HEK293 (cell line): ENCODE measurements around the gene CDC27.

Experiments used
- BCL11B ChIP-seq: fragments of 450-650 bp; formaldehyde crosslinking; IDR thresholded peaks from 2 replicates; pipeline ENCODE4 v1.5.1; 2016; ENCODE audit warnings: low read depth, missing biosample characterization, missing genetic modification characterization
- EGR2 ChIP-seq: fragments of 450-650 bp; formaldehyde crosslinking; IDR thresholded peaks from 2 replicates; pipeline ENCODE4 v1.5.1; 2016; ENCODE audit warnings: low read depth, missing biosample characterization, missing genetic modification characterization
- GLI2 ChIP-seq: fragments of 450-650 bp; formaldehyde crosslinking; IDR thresholded peaks from 2 replicates; pipeline ENCODE4; 2017; ENCODE audit warnings: missing biosample characterization, missing genetic modification characterization, low read depth, borderline replicate concordance
- INSM2 ChIP-seq: fragments of 450-650 bp; formaldehyde crosslinking; IDR thresholded peaks from 2 replicates; pipeline ENCODE4 v1.5.1; 2016; ENCODE audit warnings: missing biosample characterization, missing genetic modification characterization
- KLF16 ChIP-seq: fragments of 450-650 bp; formaldehyde crosslinking; IDR thresholded peaks from 2 replicates; pipeline ENCODE4 v1.5.1; 2017; ENCODE audit warnings: missing biosample characterization, missing genetic modification characterization
- KLF9 ChIP-seq: fragments of 450-650 bp; formaldehyde crosslinking; IDR thresholded peaks from 2 replicates; pipeline ENCODE4 v1.5.1; 2016; ENCODE audit warnings: missing biosample characterization, missing genetic modification characterization, low read depth
- PRDM10 ChIP-seq: fragments of 450-650 bp; formaldehyde crosslinking; IDR thresholded peaks from 2 replicates; pipeline ENCODE4 v1.5.1; 2016; ENCODE audit warnings: missing biosample characterization, missing genetic modification characterization
- PRDM6 ChIP-seq: fragments of 450-650 bp; formaldehyde crosslinking; IDR thresholded peaks from 2 replicates; pipeline ENCODE4 v1.5.1; 2017; ENCODE audit warnings: missing biosample characterization, missing genetic modification characterization
- RBAK ChIP-seq: fragments of 450-650 bp; formaldehyde crosslinking; IDR thresholded peaks from 2 replicates; pipeline ENCODE4 v1.5.1; 2016; ENCODE audit warnings: missing biosample characterization, missing genetic modification characterization
- SP2 ChIP-seq: fragments of 450-650 bp; formaldehyde crosslinking; IDR thresholded peaks from 2 replicates; pipeline ENCODE4 v1.5.1; 2016; ENCODE audit warnings: missing biosample characterization, missing genetic modification characterization
- ZBTB10 ChIP-seq: fragments of 450-650 bp; formaldehyde crosslinking; IDR thresholded peaks from 2 replicates; pipeline ENCODE4 v1.5.1; 2016; ENCODE audit warnings: missing biosample characterization, missing genetic modification characterization
- ZBTB20 ChIP-seq: fragments of 450-650 bp; formaldehyde crosslinking; IDR thresholded peaks from 2 replicates; pipeline ENCODE4 v1.5.1; 2016; ENCODE audit warnings: missing biosample characterization, missing genetic modification characterization
- ZBTB6 ChIP-seq: fragments of 450-650 bp; formaldehyde crosslinking; IDR thresholded peaks from 2 replicates; pipeline ENCODE4 v1.5.1; 2017; ENCODE audit warnings: missing biosample characterization, missing genetic modification characterization
- ZEB2 ChIP-seq: fragments of 450-650 bp; formaldehyde crosslinking; IDR thresholded peaks from 2 replicates; pipeline ENCODE4 v1.5.1; 2016; ENCODE audit warnings: missing biosample characterization, missing genetic modification characterization
- ZNF266 ChIP-seq: fragments of 450-650 bp; formaldehyde crosslinking; IDR thresholded peaks from 2 replicates; pipeline ENCODE4 v1.5.1; 2016; ENCODE audit warnings: missing biosample characterization, missing genetic modification characterization, low read depth
- ZNF274 ChIP-seq, 2 experiments: fragments of 200-500 bp in 1 of 2; fragments of 450-650 bp in 1 of 2; sonication (Bioruptor generic) in 1 of 2; formaldehyde crosslinking in 1 of 2; IDR thresholded peaks; 2 replicates each; pipeline versions ENCODE4 v1.5.1 to v1.6.1; 2014 to 2016; ENCODE audit warnings: borderline replicate concordance in 1 of 2, inconsistent platforms in 1 of 2, low read length in 1 of 2, missing biosample characterization in 1 of 2, missing genetic modification characterization in 1 of 2
- ZNF335 ChIP-seq: fragments of 450-650 bp; formaldehyde crosslinking; conservative IDR thresholded peaks from 2 replicates; pipeline ENCODE4 v1.5.1; 2016; ENCODE audit warnings: missing biosample characterization, missing genetic modification characterization
- ZNF366 ChIP-seq: fragments of 450-650 bp; formaldehyde crosslinking; conservative IDR thresholded peaks from 2 replicates; pipeline ENCODE4 v1.5.1; 2016; ENCODE audit warnings: missing biosample characterization, missing genetic modification characterization
- ZNF37A ChIP-seq: fragments of 450-650 bp; IDR thresholded peaks from 2 replicates; pipeline ENCODE4 v1.5.1; 2018; ENCODE audit warnings: missing biosample characterization, missing genetic modification characterization
- ZNF518A ChIP-seq: fragments of 450-650 bp; formaldehyde crosslinking; conservative IDR thresholded peaks from 2 replicates; pipeline ENCODE4 v1.5.1; 2016; ENCODE audit warnings: low read depth, missing biosample characterization, missing genetic modification characterization
- ZNF660 ChIP-seq: fragments of 450-650 bp; IDR thresholded peaks from 2 replicates; pipeline ENCODE4 v1.5.1; 2018; ENCODE audit warnings: missing biosample characterization, mild to moderate bottlenecking, missing genetic modification characterization
- ZNF670 ChIP-seq: fragments of 450-650 bp; formaldehyde crosslinking; IDR thresholded peaks from 2 replicates; pipeline ENCODE4 v1.5.1; 2016; ENCODE audit warnings: missing biosample characterization, missing genetic modification characterization, low read depth

CDC27 gene

GRCh38 chr17:47099987-47100711 lies 88.9 kb downstream of the CDC27 start (continued):
- TF ChIP-seq ZNF335 (tag by site-specific recombination) (peak; percentile 65), ZNF518A (no peak), INSM2 (tag by site-specific recombination) (no peak), BCL11B (tag by site-specific recombination) (no peak), EGR2 (peak; percentile 89), PRDM10 (tag by site-specific recombination) (peak; percentile 39; the same call in 1 of the 2 replicates), KLF16 (tag by site-specific recombination) (peak; percentile 66; the same call in 1 of the 2 replicates), SP2 (tag by site-specific recombination) (peak; percentile 98), RBAK (no peak), ZNF660 (no peak), ZNF366 (tag by site-specific recombination) (no peak), ZNF274 (IDR thresholded peaks at IDR 0.05; ENCODE audit: low read length) (no peak), ZNF274 (tag by site-specific recombination; IDR thresholded peaks at IDR 0.05; ENCODE audit: borderline replicate concordance) (no peak), ZNF266 (tag by site-specific recombination) (no peak), GLI2 (tag by site-specific recombination) (no peak), ZBTB10 (tag by site-specific recombination) (peak; percentile 63; the same call in 1 of the 2 replicates), ZNF670 (tag by site-specific recombination) (no peak), PRDM6 (tag by site-specific recombination) (no peak), ZNF37A (tag by site-specific recombination) (no peak), KLF9 (peak; percentile 41), ZEB2 (no peak), ZBTB6 (tag by site-specific recombination) (no peak; the same call in none of the 2 replicates), ZBTB20 (tag by site-specific recombination) (peak; percentile 94)
